Loucy (cell line): Measurements from ENCODE around the gene ROBO1.

Experiments
- EZH2phosphoT487 ChIP-seq: fragments of 200-600 bp; IDR thresholded peaks from 2 replicates; pipeline ENCODE4 v1.6.1; 2018; ENCODE audit warnings: antibody characterized with exemption, mild to moderate bottlenecking, moderate library complexity, borderline replicate concordance
- TF ChIP-seq, protein P1 (sequence below): fragments of 200-600 bp; sonication (generic); conservative IDR thresholded peaks from 2 replicates; pipeline ENCODE4 v1.5.1; 2014; ENCODE audit warnings: mild to moderate bottlenecking, antibody characterized with exemption, low read length

DNA sequence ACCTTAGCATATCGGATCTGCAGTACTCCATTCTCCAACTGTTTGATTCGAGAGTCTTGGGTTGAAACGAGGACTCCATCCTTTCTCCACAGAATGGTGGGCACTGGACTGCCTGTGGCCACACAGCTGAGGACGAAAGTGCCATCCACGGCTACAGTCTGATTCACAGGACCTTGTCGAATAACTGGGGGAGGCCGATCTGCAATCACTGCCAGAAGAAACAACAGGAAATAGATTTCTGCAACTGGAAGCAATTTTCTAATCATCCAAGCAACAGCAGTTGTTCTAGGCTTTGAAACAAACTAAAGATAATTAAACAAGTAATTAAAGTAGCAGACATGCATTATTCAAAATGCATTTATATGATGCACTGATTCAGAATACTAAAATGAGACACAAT lies 1097.7 kb downstream of the ROBO1 start:
- TF ChIP-seq, protein P1, sequence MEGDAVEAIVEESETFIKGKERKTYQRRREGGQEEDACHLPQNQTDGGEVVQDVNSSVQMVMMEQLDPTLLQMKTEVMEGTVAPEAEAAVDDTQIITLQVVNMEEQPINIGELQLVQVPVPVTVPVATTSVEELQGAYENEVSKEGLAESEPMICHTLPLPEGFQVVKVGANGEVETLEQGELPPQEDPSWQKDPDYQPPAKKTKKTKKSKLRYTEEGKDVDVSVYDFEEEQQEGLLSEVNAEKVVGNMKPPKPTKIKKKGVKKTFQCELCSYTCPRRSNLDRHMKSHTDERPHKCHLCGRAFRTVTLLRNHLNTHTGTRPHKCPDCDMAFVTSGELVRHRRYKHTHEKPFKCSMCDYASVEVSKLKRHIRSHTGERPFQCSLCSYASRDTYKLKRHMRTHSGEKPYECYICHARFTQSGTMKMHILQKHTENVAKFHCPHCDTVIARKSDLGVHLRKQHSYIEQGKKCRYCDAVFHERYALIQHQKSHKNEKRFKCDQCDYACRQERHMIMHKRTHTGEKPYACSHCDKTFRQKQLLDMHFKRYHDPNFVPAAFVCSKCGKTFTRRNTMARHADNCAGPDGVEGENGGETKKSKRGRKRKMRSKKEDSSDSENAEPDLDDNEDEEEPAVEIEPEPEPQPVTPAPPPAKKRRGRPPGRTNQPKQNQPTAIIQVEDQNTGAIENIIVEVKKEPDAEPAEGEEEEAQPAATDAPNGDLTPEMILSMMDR, result no peak
- no peak for TF ChIP-seq EZH2phosphoT487
